Activated naive CD4-positive, alpha-beta T cell treated with anti-CD3 and anti-CD28 coated beads, Interleukin-2, amount 50 U/mL, for 72 hours (primary cell): ENCODE measurements around the gene LRRC10B. TPM values are rescaled to one million over a fixed set of nuclear protein-coding genes. Genes with fewer than 3 reads are reported as not detected.
A peak's percentile ranks its signal among the peaks of the same experiment; 100 is the strongest.
"Not testable (repeated sequence)": the region's sequence is repeated elsewhere in the genome, so short reads cannot be mapped to it uniquely, and the experiment has no call there.

Experiments used
- ATAC-seq, 2 donors: fragments of 150-1000 bp; cut with Tn5 transposase; 2 replicates each; pipeline ENCODE4 v1.10.0; 2021; ENCODE audit warnings: mild to moderate bottlenecking in 2 of 2, moderate library complexity in 2 of 2
- DNase-seq, 2 donors: peaks; one replicate each; pipeline ENCODE4 v3.0.0; 2021 to 2022; ENCODE audit warnings: low spot score in 2 of 2
- H3K27ac Mint-ChIP-seq, 2 donors: one replicate each; pipeline ENCODE4 v1.8.0; 2022; ENCODE audit warnings: mild to moderate bottlenecking in 2 of 2, mixed read lengths in 2 of 2
- H3K36me3 Mint-ChIP-seq, 2 donors: one replicate each; pipeline ENCODE4 v1.8.0; 2022; ENCODE audit warnings: mixed read lengths in 2 of 2
- H3K9me3 Mint-ChIP-seq, 2 donors: one replicate each; pipeline ENCODE4 v1.8.0; 2022; ENCODE audit warnings: mixed read lengths in 2 of 2
- total RNA-seq, 2 donors: library from RNA; stranded (reverse); gene quantifications; one replicate each; pipeline ENCODE4 v1.2.3, GENCODE V29; 2022

Gene LRRC10B
- total RNA-seq, result not detected

DNA sequence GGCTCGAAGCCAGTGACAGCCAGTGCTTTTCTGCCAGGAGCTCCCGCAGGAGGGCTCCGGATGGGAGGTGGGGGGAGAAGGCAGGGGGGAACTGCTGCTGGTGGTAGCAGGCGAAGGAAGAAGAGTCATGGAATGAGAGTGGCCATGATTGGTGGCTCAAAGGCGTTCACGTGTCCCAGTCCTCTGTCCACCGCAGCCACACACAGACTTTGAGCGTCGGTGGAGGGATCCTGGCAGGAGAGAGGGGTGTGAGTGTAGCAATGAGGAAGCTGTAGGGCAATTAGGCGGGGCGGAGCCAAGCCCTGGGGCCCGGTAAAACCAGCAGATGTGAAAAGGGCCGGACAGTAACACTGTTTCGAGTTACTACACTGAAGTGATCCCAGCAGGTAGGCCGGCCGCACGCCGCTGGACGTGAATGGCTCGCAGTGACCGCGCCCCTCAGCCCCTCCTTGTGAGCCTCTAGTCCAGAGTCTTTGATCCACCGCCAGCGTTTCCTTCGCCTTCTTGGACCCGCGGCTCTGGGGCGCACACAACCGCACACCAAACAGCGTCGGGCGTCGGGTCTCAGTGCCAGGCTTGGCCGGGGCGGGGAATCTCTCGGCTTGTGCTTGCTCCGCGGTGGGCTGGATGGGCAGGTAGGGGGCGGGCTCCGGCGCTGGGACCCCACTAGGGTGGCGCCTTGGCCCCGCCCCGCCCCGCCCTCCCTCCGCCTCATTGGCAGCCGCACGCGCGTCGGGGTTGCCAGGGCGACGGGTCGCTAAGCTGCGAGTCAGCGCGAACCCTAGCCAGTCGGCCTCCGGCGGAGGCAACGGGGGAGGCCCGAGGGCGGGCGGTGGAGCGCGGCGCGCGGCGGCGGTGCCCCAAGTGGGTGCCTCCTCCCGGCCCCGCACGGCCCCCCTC, at the start of gene LRRC10B:
Gene LRRC10B (plus strand): TSS at position 788 of the 900 bp plus-strand sequence. CDS start 250 bp downstream, outside the sequence.
- peak in 1 of 2 donors; percentile 51 for DNase-seq
- Mint-ChIP-seq H3K36me3 (peaks cover 0 to 8% of the 10 kb centered on the region in 2 donors), H3K9me3 (no peaks in the 10 kb centered on the region), H3K27ac (no peak within 1 kb of the TSS)
- peak; percentile 46 to 67 for ATAC-seq

GRCh38 chr11:61460474-61460881, 48.1 kb upstream of the LRRC10B start:
- H3K36me3 Mint-ChIP-seq, result peaks cover 0 to 5% of the 10 kb centered on the region in 2 donors
- no peak for DNase-seq

DNA sequence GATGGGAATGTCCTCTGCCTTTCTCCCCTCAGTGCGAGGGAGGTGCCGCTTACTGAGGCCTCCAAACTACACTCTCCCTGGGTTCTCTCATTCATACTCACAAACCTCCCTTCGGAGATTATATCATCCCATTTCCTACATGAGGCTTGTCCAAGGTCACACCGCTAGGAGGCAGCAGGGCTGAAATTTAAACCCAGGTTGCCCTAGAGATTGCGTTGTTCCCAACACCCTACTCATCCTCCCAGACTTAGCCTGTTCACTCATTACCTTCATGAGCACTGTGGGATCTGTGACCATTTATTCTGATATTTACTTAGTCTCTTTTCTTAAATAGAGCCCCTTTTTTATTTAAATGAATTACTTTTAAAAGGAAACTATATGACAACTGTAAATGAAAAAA, 47.6 kb upstream of the LRRC10B start:
- Mint-ChIP-seq H3K36me3 (peaks cover 0 to 5% of the 10 kb centered on the region in 2 donors), H3K27ac (no peak overlapping the region), H3K9me3 (no peaks in the 10 kb centered on the region)
- ATAC-seq (no peak), DNase-seq (no peak)

More at GRCh38 chr11:61460474-61460881, 48.1 kb upstream of the LRRC10B start:
- no peak for ATAC-seq
- no peak overlapping the region for H3K27ac Mint-ChIP-seq
- H3K9me3 Mint-ChIP-seq, result no peaks in the 10 kb centered on the region

- H3K27ac Mint-ChIP-seq, result peak overlapping the region in 1 of 2 donors; percentile 12
- H3K36me3 Mint-ChIP-seq, H3K9me3 Mint-ChIP-seq, DNase-seq: not testable (repeated sequence)
- peak in 1 of 2 donors; percentile 41 for ATAC-seq
Observed at GRCh38 chr11:61467602-61468001, 40.9 kb upstream of the LRRC10B start.

DNA sequence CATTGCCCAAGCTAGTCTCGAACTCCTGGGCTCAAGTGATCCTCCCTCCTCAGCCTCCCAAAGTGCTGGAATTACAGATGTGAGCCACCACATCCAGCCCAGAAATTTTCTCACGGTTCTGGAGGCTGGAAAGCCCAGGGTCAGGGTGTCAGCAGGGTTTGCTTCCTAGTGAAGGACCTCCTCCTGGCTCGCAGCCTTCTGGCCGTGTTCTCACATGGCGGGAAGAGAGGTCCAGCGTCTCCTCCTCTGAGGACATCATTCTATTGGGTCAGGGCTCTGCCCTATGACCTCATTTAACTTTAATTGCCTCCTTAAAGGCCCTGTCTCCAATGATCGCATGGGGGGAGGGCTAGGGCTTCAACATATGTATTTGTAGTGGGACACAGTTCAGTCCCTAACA, 40.5 kb upstream of the LRRC10B start:
- Mint-ChIP-seq H3K9me3 (no peaks in the 10 kb centered on the region), H3K36me3 (peaks cover 6% of the 10 kb centered on the region in 2 donors), H3K27ac (peak overlapping the region in 1 of 2 donors; percentile 12)
- no peak for ATAC-seq
- no peak for DNase-seq

- Mint-ChIP-seq H3K36me3 (peaks cover 6% of the 10 kb centered on the region in 2 donors), H3K27ac (no peak overlapping the region), H3K9me3 (no peaks in the 10 kb centered on the region)
- ATAC-seq, result no peak
- DNase-seq, result no peak
Observed at GRCh38 chr11:61472282-61472681, 36.3 kb upstream of the LRRC10B start.

- DNase-seq (no peak), ATAC-seq (no peak)
- Mint-ChIP-seq H3K36me3 (peaks cover 6% of the 10 kb centered on the region in 2 donors), H3K27ac (no peak overlapping the region), H3K9me3 (no peaks in the 10 kb centered on the region)
Observed at GRCh38 chr11:61472868-61473267, 35.7 kb upstream of the LRRC10B start.

DNA sequence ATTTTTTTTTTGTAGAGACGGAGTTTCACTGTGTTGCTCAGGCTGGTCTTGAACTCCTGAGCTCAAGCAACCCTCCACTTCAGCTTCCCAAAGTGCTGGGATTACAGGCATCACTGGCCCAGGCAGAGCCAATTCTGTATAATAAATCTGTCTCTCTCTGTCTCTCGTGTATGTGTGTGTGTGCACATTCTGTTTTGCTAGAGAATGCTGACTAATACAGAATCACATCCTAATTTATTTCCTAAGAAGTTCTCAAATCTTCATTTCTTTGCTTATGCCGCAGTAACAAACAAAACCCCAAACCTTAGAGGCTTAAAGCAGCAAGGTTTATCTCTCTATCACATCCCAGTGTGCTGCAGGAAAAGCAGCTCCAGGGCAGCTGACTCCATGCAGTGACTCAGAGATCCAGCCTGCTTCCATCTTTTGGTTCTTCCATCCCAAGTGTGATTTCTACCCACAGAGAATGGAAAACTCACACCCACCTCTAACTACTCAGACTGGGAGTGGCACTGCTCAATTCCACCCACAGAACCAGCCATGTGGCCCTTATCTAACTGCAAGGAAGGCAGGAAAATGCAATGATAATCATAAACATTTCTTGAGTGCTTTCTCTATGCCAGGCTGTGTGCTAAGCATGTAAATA, 35.1 kb upstream of the LRRC10B start:
- Mint-ChIP-seq H3K9me3 (no peaks in the 10 kb centered on the region), H3K27ac (no peak overlapping the region), H3K36me3 (peaks cover 6% of the 10 kb centered on the region in 2 donors)
- ATAC-seq (no peak), DNase-seq (no peak)

DNA sequence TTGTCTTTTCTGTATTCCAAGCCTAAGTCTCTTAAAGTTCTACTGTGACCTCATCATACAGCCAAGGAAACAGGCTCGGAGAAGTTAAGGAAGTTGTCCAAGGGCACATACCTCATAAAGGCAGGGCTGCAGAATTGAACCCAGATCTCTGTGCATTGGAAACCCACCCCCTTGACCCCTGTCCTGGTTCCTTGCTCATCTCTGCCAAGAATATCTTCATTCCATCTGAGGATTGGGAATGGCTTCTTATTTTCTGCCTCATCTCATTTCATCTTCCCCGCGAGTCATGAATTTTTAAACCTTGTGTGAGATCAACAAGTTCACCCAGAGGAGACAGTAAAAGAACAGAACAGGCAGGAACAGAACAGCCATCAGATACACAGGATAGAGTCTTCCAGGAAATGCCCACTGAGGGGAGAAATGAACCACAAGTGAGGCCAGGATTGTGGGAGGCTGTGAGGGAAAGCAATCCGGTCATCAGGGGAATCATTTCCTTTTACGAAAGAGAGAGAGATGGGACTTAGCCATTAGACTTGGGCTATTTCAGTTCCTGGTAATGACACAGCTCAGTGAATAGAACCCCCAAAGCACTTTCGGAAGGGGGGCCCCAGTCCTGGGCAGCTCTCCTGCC, 34.4 kb upstream of the LRRC10B start:
- peaks cover 6% of the 10 kb centered on the region in 2 donors for H3K36me3 Mint-ChIP-seq
- H3K27ac Mint-ChIP-seq, result no peak overlapping the region
- no peaks in the 10 kb centered on the region for H3K9me3 Mint-ChIP-seq
- DNase-seq, result no peak
- no peak for ATAC-seq

DNA sequence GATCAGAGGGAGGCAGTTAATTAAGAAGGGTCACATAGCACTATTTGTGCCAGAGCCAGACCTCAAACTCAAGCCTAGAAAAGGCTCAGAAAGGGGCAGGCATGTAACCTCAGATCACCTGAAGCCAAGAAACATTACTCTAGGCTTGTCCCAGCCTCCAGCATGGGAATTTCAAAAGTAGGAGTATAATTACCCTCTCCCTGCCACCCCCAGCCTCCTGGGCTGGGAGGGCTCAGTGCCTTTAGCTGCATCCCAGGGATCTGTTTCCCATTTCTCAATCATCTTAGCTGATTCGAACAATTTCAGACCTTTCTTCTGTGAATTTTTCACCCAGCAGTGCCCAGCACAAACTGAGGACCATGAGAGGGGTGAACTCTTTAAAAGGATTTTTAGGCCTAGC, 33.1 kb upstream of the LRRC10B start:
- Mint-ChIP-seq H3K36me3 (peaks cover 6% of the 10 kb centered on the region in 2 donors), H3K9me3 (no peaks in the 10 kb centered on the region), H3K27ac (no peak overlapping the region)
- ATAC-seq (no peak), DNase-seq (no peak)

DNA sequence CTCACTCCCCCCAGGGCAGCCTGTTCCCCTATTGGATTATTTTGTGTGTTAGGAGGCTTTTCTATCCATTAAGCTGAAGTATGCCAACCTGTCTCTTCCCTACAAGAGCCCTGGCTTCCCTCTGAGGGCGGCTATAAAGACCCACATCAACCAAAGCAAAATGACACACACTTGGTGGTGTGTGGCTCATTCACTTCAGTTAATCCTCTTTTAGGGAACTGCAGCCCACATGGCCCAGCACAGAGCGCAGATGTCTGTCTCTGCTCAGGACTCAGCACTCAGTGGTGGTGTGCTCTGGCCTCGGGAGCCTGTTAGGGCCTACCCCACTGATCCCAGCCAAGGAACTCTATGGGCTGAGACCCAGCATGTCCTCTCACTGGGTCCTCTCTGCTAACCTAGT, 32.2 kb upstream of the LRRC10B start:
- no peaks in the 10 kb centered on the region for H3K36me3 Mint-ChIP-seq
- DNase-seq (no peak), ATAC-seq (no peak)
- no peak overlapping the region for H3K27ac Mint-ChIP-seq
- H3K9me3 Mint-ChIP-seq, result no peaks in the 10 kb centered on the region

- no peak for DNase-seq
- ATAC-seq, result no peak
- no peak overlapping the region for H3K27ac Mint-ChIP-seq
- no peaks in the 10 kb centered on the region for H3K36me3 Mint-ChIP-seq
- H3K9me3 Mint-ChIP-seq, result no peaks in the 10 kb centered on the region
Observed at GRCh38 chr11:61477126-61477525, 31.4 kb upstream of the LRRC10B start.

DNA sequence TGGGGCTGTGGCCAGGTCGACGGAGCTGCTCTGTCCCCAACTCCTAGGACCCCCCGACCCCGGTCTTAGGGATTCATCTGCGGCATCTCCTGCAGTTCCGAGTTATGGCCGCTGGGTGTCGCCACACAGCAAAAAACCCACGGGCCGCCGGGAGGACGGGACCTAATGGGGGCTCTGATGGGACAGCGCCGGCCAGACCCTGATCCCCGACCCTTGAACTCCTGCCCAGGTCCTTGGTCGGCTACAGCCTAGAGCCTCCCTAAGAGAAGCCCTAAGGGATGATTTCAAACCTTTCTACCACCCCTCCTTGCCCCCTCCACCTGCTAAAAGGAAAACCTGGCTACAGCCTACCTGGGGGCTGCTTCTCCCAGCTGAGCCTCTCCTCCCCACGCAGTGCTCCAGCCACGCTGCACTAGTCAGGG, 30.8 kb upstream of the LRRC10B start:
- DNase-seq (peak in 1 of 2 donors; percentile 71), ATAC-seq (peak in 1 of 2 donors; percentile 65)
- no peak overlapping the region for H3K27ac Mint-ChIP-seq
- no peaks in the 10 kb centered on the region for H3K9me3 Mint-ChIP-seq
- no peaks in the 10 kb centered on the region for H3K36me3 Mint-ChIP-seq

GRCh38 chr11:61479360-61480058, 29.0 kb upstream of the LRRC10B start:
- not testable (repeated sequence) for H3K36me3 Mint-ChIP-seq, DNase-seq, ATAC-seq, H3K9me3 Mint-ChIP-seq, H3K27ac Mint-ChIP-seq

DNA sequence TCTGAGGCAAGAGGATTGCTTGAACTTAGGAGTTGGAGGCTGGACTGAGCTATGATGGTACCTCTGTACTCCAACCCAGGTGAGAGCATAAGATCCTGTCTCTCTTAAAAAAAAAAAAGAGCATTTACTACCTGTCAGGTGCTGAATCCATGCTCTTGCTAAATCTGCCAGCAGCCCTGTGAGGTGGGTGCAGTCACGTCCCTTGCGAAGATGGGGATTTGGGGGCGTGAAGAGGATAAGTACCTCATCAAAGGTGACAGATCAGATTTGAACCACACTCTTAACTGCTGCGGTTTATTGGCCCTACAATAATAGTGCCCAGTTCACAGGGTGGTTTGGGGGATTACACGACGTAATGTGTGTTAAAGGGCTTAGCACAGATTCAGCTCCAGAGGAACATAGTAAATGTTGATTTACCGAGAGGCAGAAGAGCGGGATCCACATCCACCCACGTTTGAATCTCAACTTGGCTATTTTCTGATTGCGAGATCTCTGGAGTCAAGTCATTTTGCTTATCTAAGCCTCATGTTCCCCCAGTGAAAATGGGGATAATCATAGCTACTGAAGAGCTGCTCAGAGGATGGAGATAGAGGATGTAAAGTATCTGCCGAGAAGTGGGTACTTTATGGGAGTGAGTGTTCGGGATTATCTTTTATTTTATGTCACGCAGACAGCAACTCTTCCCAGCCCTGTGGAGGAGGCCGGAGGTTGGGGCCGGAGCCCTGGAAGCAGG, 28.1 kb upstream of the LRRC10B start:
- DNase-seq (no peak), ATAC-seq (no peak)
- H3K36me3 Mint-ChIP-seq, result no peaks in the 10 kb centered on the region
- H3K9me3 Mint-ChIP-seq, result no peaks in the 10 kb centered on the region
- no peak overlapping the region for H3K27ac Mint-ChIP-seq

DNA sequence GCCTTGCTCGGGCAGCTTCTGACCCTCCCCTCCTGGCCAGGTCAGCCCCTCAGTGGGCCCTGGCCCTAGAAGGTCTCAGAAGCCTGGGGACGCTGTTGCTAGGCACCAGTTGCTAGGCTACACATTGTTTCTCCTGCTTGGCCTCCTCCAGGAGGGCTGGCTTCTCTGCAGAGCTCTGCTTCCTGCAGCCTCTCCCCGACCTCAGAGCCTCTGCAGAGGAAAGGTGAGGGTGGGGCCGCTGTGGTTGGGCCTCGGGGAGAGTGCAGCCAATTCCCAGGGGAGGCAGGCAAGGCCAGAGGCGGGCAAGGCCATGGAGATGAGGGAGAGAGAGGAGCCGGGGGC, 27.6 kb upstream of the LRRC10B start:
- DNase-seq (no peak), ATAC-seq (no peak)
- Mint-ChIP-seq H3K9me3 (no peaks in the 10 kb centered on the region), H3K27ac (no peak overlapping the region), H3K36me3 (no peaks in the 10 kb centered on the region)
